GM19238 (cell line): ENCODE data around the gene D2HGDH.
"Not testable (repeated sequence)": the region's sequence is repeated elsewhere in the genome, so short reads cannot be mapped to it uniquely, and the experiment has no call there.

Source experiments
- DNase-seq: peaks from one replicate; pipeline ENCODE4 v3.0.0; 2011; ENCODE audit warnings: low spot score; ENCODE audit not compliant: insufficient read length

The D2HGDH gene

GRCh38 chr2:241808051-241808720 is 73.8 kb downstream of the D2HGDH start:
- DNase-seq, result no peak

- DNase-seq, result no peak
Observed at GRCh38 chr2:241808721-241809382, 74.4 kb downstream of the D2HGDH start, which contains the start of gene NEU4. NEU4 (plus strand) TSS chr2:241809193; CDS start chr2:241814485, 5,292 bp downstream.

- DNase-seq, result no peak
Observed at GRCh38 chr2:241809383-241810306, 75.2 kb downstream of the D2HGDH start.

GRCh38 chr2:241810307-241811200 is 76.1 kb downstream of the D2HGDH start:
- no peak for DNase-seq

GRCh38 chr2:241811201-241811951 is 76.9 kb downstream of the D2HGDH start:
- no peak for DNase-seq

GRCh38 chr2:241811952-241812729 is 77.7 kb downstream of the D2HGDH start:
- DNase-seq, result no peak

GRCh38 chr2:241812730-241813643 is 78.6 kb downstream of the D2HGDH start:
- DNase-seq, result no peak

GRCh38 chr2:241813644-241814392 is 79.4 kb downstream of the D2HGDH start:
- DNase-seq, result no peak

- no peak for DNase-seq
Observed at GRCh38 chr2:241814393-241814642, 79.9 kb downstream of the D2HGDH start.

- no peak for DNase-seq
Observed at GRCh38 chr2:241814643-241815476, 80.4 kb downstream of the D2HGDH start.

- no peak for DNase-seq
Observed at GRCh38 chr2:241815477-241816430, 81.3 kb downstream of the D2HGDH start.

GRCh38 chr2:241816431-241817121 is 82.1 kb downstream of the D2HGDH start:
- DNase-seq, result no peak

- DNase-seq, result no peak
Observed at GRCh38 chr2:241817126-241817820, 82.8 kb downstream of the D2HGDH start.

GRCh38 chr2:241817821-241818215 is 83.4 kb downstream of the D2HGDH start:
- DNase-seq, result not testable (repeated sequence)
